Body of pancreas (tissue), 4 donors: ENCODE results near the gene RNU1-3. TPM values are rescaled to one million over a fixed set of nuclear protein-coding genes. Genes with fewer than 3 reads are reported as not detected.
"Not testable (repeated sequence)": the region's sequence is repeated elsewhere in the genome, so short reads cannot be mapped to it uniquely, and the experiment has no call there.

Source experiments
- ATAC-seq: fragments of 150-250 bp; one replicate; pipeline ENCODE4 v1.9.1; 2016
- DNase-seq, 4 donors: peaks; one replicate each; pipeline ENCODE4 v3.0.0-alpha.2; 2019
- H3K27ac ChIP-seq, 4 donors: fragments of 200-600 bp; sonication (generic); 1 replicate in 3 of 4; 2 replicates in 1 of 4; pipeline versions ENCODE4 v1.5.1 to v1.6.1; 2016 to 2019; ENCODE audit warnings: mild to moderate bottlenecking in 1 of 4, mixed read lengths in 1 of 4, moderate library complexity in 1 of 4
- H3K27me3 ChIP-seq, 2 donors: fragments of 200-600 bp; sonication (generic); one replicate each; pipeline ENCODE4 v1.6.0; 2016; ENCODE audit warnings: mild to moderate bottlenecking in 1 of 2
- H3K36me3 ChIP-seq, 2 donors: fragments of 200-600 bp; sonication (generic); replicated peaks in 1 of 2; 2 replicates each; pipeline ENCODE4 v1.5.1; 2016; ENCODE audit warnings: low read depth in 2 of 2; ENCODE audit not compliant: insufficient read depth in 1 of 2
- H3K4me1 ChIP-seq: fragments of 200-600 bp; sonication (generic); one replicate; pipeline ENCODE4 v1.6.0; 2016
- H3K4me3 ChIP-seq, 2 donors: fragments of 200-600 bp; sonication (generic); 1 replicate in 1 of 2; 2 replicates in 1 of 2; pipeline ENCODE4 v1.5.1; 2016 to 2019
- H3K9me3 ChIP-seq, 3 donors: fragments of 200-600 bp; sonication (generic); 1 replicate in 2 of 3; 2 replicates in 1 of 3; pipeline ENCODE4 v1.5.1; 2016
- WGBS, 2 donors: methylation state at CpG; one replicate each; pipeline ENCODE4 v1.1.5; 2017; 5-methylcytosine and 5-hydroxymethylcytosine counted together
- intact Hi-C: fragments of 100-400 bp; cut with DNase I; formaldehyde crosslinking; loops from one replicate; pipeline ENCODE4 v1.15.1; 2023
- total RNA-seq, 2 donors: library from RNA; depleted of rRNA; stranded (reverse); fragments of >200 nt; gene quantifications; one replicate each; pipeline ENCODE4 v1.1.0, GENCODE V29; 2016

The RNU1-3 gene
- total RNA-seq, 2 donors from 2014 or later: under 0.01 to 15,479 TPM

DNA sequence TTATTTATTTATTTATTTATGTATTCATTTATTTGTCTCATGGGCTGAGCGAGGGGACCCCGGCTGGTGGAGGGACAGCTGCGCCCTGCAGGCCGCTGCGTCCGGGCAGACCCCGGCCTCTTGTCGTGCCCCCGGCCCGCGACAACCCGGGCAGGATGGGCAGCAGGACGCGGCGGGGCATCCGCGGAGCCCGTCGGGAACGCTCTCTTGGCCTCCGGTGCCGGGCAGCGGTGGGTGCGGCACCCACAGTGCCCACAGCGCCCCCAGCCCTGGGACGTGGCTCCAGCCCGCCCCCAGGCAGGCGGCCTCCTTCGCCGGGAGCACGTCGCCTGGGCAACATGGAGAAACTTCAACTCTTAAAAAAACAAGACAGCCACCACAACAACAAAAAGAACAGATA is 8.5 kb downstream of the RNU1-3 start:
- H3K9me3 ChIP-seq, H3K36me3 ChIP-seq, DNase-seq, intact Hi-C loops, H3K27me3 ChIP-seq, H3K27ac ChIP-seq, H3K4me3 ChIP-seq, ATAC-seq, H3K4me1 ChIP-seq: not testable (repeated sequence)
- WGBS, 2 donors: 80 to 82% methylated on average over 1 to 12 of the region's 32 CpGs

DNA sequence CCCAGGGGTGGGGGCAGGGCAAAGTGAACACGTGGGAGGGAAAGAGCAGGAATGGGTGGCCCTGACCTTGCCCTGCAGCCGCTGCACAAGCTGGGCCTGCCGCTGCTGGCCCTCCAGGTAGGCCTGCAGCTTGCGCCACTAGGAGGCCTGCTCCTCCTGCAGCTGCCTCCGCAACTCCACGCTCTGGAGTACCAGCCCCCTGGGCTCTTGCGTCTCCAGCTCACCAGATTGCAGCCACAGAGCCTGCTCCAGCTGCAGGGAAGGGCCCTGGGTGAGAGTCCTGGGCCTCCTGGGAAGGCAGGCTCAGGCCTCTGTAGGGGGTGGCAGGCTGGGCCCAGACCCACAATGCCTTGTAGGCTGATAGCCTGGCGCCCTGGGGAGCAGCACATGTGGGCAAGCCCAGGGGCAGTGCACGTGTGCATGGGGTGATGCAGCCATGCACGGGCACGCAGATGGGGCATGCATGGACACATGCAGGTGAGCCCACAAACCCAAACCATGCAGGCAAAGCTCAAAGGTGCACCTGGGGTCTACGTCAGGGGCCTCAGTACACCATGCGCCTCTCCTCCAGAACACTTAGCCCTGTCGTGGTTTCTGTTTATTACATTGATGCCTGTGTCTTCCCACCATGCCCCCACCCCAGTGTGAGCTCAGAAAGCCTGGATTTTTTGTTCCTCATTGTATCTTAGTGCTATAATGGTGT is 9.6 kb downstream of the RNU1-3 start:
- H3K27me3 ChIP-seq, DNase-seq, H3K4me3 ChIP-seq, H3K4me1 ChIP-seq, H3K9me3 ChIP-seq, intact Hi-C loops, H3K27ac ChIP-seq, H3K36me3 ChIP-seq: not testable (repeated sequence)
- peak; percentile 73 for ATAC-seq
- WGBS, 2 donors: 50% methylated on average over 2 of the region's 14 CpGs; no CpG with 5 or more reads in 1 of the 2 donors

GRCh38 chr1:16656574-16656973 is 10.2 kb downstream of the RNU1-3 start:
- H3K4me3 ChIP-seq, intact Hi-C loops, H3K36me3 ChIP-seq, H3K27ac ChIP-seq, H3K4me1 ChIP-seq, H3K27me3 ChIP-seq, H3K9me3 ChIP-seq, DNase-seq: not testable (repeated sequence)
- no CpG with 5 or more reads among the region's 6 CpGs for WGBS, 2 donors
- peak; percentile 84 for ATAC-seq

GRCh38 chr1:16651560-16651959 is 15.2 kb downstream of the RNU1-3 start:
- 83 to 100% methylated on average over 1 of the region's 1 CpG for WGBS, 2 donors
- H3K9me3 ChIP-seq, H3K27me3 ChIP-seq, H3K27ac ChIP-seq, H3K4me1 ChIP-seq, ATAC-seq, H3K36me3 ChIP-seq, intact Hi-C loops, H3K4me3 ChIP-seq: not testable (repeated sequence)
- DNase-seq: peak in 1 of 4 donors; percentile 13

- H3K4me1 ChIP-seq, H3K27ac ChIP-seq, H3K27me3 ChIP-seq, H3K36me3 ChIP-seq, H3K4me3 ChIP-seq, ATAC-seq, intact Hi-C loops, H3K9me3 ChIP-seq: not testable (repeated sequence)
- DNase-seq: peak; percentile 1 to 31 (median 15)
- WGBS, 2 donors: 59 to 81% methylated on average over 9 of the region's 9 CpGs
Measured at GRCh38 chr1:16649960-16650359, 16.8 kb downstream of the RNU1-3 start.

DNA sequence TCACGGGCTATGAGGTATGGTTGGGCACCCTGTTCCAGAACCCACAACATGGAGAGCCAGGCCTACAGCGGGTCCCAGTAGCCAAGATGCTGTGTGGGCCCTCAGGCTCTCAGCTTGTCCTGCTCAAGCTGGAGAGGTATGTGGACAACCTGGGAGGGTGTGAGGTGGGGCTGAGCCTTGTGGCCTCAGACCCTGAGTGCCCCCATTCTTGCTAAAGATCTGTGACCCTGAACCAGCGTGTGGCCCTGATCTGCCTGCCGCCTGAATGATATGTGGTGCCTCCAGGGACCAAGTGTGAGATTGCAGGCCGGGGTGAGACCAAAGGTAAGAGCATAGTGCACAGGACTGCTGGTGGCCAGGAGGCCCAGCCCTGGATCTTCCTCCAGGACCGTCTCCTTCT is 17.4 kb downstream of the RNU1-3 start:
- H3K4me3 ChIP-seq, H3K27ac ChIP-seq, H3K9me3 ChIP-seq, H3K27me3 ChIP-seq, H3K4me1 ChIP-seq, intact Hi-C loops, H3K36me3 ChIP-seq, ATAC-seq: not testable (repeated sequence)
- DNase-seq: peak in 3 of 4 donors; percentile 2 to 18 (median 5)
- WGBS, 2 donors: 74% methylated on average over 4 of the region's 6 CpGs; no CpG with 5 or more reads in 1 of the 2 donors

DNA sequence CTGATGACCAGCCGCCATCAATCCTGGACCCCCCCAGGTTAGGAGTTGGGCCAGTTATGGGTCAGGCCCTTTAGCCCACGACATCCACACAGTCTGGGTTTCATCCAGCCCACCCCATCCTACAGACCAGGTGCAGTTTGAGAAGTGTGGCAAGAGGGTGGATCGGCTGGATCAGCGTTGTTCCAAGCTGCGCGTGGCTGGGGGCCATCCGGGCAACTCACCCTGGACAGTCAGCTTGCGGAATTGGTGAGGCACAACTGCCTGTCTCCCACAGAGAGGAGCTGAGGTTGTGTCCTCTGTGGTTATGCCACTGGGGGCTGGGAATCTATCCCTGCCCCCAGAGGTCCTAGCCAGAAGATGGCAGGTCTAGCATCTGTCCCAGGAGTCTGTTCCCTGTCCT is 18.0 kb downstream of the RNU1-3 start:
- H3K9me3 ChIP-seq, H3K36me3 ChIP-seq, H3K27me3 ChIP-seq, intact Hi-C loops, H3K27ac ChIP-seq, H3K4me3 ChIP-seq, ATAC-seq: not testable (repeated sequence)
- peak in 2 of 4 donors; percentile 2 to 16 for DNase-seq
- peaks cover 12% of the 10 kb centered on the region for H3K4me1 ChIP-seq
- WGBS, 2 donors: 83% methylated on average over 1 of the region's 8 CpGs; no CpG with 5 or more reads in 1 of the 2 donors

- ATAC-seq, H3K27ac ChIP-seq, H3K4me3 ChIP-seq, H3K9me3 ChIP-seq, intact Hi-C loops, H3K27me3 ChIP-seq, H3K36me3 ChIP-seq: not testable (repeated sequence)
- peaks cover 17% of the 10 kb centered on the region for H3K4me1 ChIP-seq
- DNase-seq: peak in 3 of 4 donors; percentile 1 to 22 (median 5)
- 73% methylated on average over 14 of the region's 32 CpGs; no CpG with 5 or more reads in 1 of the 2 donors for WGBS, 2 donors
Measured at GRCh38 chr1:16648250-16648649, 18.5 kb downstream of the RNU1-3 start.
